Fibroblast of skin of back (primary cell): Measurements from ENCODE around the gene PTPN5.

Source experiments
- DNase-seq: peaks from one replicate; pipeline ENCODE4 v3.0.0-alpha.2; 2013

Gene PTPN5

DNA sequence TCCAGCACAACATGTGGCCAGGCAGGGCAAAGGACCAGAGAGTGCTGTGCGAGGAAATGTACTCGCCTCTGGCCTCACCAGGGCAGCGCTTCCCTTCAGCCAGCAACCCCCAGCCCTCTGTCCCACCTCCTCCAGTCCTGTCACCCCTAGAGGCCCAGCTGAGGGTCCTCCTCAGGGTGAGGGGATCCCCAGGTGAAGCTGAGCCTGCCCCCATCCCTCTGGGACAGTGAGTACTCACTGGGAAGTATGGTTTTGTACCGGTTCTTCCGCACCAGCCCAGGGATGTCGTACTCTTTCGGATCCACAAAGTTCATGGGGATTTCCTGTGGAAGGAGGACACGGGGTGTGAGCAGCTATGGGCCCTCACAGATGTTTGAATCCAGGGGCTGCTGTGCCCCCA is 54.0 kb downstream of the PTPN5 start:
- DNase-seq: no peak

DNA sequence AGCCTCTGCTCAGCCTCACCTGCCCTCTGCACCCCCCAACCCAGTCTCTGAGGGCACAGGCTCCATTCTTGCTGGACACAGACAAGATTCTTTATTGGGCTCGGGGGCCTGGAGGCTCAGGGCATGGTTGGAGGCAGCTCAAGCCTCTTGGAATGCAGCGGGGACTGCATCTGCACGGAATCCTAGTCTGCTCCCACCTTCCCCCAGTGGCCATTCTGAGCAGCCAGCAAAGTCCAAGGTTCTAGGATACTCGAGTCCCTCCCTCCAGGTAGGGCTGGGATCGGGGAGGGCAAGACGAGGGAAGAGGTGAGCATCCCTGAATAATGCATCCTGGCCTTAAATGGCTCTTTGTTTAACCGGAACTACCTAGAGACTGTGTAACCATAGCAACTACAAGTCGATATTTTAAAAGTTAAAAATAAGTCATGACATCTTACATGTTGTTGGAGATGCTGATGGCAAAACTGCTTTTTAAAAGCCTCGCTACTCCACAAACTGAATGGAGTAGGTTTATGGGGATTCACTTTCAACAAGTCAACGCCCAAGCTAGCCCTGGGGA is 54.9 kb downstream of the PTPN5 start:
- no peak for DNase-seq

- no peak for DNase-seq
These were observed 58.4 kb downstream of the PTPN5 start for GRCh38 chr11:18733202-18733601.

GRCh38 chr11:18731949-18732821 is 59.4 kb downstream of the PTPN5 start:
- peak; percentile 33 for DNase-seq

DNA sequence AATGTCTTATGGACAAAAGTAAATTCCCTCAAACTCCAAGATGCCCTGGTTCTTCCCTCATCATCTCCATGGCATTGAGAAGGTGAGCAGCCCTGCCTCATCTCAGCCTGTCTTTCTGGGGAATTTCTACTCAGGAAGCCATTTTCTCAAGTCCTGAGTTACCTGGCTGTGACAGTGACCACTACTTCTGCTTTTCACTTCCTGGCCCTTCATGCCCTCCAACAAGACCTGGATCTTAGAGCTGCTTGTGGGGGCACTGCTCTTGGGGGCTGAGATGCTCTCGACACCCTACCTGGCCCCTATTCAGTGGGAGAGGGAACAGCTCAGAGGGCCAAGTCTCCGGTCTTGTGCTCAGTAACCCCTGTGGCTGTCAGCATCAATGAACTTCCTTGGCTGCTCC is 60.2 kb downstream of the PTPN5 start:
- DNase-seq: no peak

DNA sequence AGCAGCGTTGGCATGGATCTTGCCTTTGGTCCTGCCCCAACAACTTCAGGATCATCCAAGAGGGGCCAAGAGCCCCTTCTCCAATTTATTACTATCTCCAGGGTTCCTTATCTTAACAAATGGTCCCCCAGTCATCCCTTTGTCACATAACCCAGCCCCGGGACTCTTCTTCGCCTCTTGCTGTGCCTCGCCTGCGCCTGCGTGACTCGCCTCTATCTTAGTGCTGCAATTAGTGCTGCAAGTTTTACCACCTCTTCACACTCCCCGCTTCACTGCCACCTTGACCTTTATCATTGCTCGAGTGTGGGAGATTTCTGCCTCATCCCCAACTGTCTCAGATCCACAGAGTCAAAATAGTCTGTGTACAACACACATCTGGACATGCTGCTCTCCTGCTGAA is 61.6 kb downstream of the PTPN5 start:
- DNase-seq: no peak

DNA sequence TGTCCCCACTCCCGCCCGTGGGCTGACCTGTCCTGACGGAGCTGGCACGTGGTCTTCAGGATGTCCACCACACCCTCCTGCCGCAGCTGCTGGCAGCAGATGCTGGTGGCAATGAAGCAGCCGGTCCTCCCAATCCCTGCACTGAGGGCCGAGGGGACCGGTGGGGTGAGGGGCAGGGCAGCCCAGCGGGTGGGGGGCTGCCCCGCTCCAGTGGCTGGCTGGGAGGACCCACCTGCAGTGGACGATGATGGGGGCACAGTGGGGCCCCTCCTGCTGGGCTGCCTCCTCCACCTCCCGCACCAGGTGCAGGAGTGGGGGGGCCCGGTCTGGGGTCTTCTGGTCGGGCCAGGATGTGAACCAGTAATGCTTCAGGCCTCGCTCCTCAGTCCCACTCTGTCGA is 62.2 kb downstream of the PTPN5 start:
- DNase-seq: no peak

DNA sequence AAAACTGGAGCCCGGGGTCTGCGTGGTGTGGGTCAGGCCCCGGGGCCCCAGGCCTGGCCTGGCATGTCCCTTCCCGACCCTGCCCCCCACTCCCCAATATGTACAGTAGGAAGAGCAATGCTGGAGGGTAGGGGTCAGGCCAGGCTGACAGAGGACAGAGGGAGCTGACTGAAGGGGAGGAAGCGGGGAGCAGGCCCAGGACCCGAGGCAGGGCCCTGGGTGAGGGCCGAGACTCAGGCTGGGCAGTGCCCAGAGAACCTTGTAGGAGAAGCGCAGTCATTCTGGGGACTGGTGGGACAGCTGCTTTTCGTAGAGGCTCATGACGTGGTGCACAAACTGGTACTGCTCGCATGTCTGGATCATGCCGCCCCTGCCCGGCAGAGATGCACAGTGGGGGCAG is 62.9 kb downstream of the PTPN5 start:
- DNase-seq: no peak

GRCh38 chr11:18727479-18728236 is 63.9 kb downstream of the PTPN5 start:
- DNase-seq: peak; percentile 44

DNA sequence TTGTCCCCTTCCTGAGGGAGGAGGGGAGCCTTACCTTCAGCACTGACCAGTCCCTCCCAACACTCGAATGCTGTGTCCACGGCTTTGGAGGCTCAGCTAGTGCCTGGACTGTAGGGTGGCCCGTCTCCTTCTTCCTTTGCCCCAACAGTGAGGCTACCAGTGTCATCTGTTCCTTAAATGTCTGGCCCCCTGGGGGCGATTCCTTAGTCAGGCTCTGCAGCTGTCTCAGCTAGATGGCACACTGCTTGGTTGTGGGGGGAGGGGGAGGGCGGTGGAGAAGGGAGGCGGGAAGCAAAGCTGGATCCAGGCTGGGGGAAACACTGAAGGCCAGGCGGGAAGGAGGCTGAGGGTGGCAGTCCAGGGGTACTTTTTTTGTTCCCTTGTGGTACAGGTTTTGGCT is 65.6 kb downstream of the PTPN5 start, which contains the start of gene IGSF22:
Gene IGSF22, minus strand, starts transcription at position 149 of the 400 bp plus-strand sequence. CDS start 1,952 bp downstream, outside the sequence.
- no peak for DNase-seq

DNA sequence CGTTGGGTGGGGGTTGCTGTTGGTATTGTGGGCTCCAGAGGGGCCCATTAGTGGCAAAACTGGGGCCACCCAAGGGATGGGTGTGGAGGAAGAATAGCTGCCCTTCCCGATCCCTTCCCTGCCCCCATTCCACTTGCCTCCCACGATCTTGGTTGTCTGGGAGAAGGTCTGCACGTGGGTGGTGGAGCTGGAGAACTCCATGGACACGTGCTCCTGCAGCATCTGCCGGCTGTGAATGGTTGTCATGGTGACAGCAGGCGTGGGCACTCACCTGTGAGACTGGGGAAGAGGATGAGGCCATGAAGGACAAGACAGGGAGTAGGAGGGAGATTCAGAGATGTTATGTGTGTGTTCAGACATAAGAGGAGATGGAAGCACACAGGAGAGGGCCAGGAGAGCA is 67.6 kb downstream of the PTPN5 start:
- DNase-seq: no peak

DNA sequence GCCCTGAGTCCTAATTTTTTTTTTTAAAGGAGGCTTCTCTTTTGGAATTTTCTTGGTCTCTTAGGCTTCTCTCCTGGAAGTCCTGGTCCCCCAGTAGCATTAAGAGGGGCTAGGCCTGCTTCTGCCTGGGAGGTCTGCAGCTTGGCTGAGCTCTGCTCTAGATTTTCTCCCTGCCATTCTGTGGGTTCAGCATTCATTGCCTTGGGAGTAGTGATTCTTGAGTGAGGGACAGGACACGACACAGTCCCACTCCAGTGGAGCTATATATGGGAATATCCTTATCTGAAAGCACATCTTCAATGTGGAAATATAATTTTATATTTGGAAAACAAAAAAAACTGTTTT is 69.3 kb downstream of the PTPN5 start:
- DNase-seq: no peak

- peak; percentile 47 for DNase-seq
These were observed 69.9 kb downstream of the PTPN5 start for GRCh38 chr11:18721561-18722292.

- peak; percentile 80 for DNase-seq
These were observed 70.6 kb downstream of the PTPN5 start for GRCh38 chr11:18720808-18721560.

DNA sequence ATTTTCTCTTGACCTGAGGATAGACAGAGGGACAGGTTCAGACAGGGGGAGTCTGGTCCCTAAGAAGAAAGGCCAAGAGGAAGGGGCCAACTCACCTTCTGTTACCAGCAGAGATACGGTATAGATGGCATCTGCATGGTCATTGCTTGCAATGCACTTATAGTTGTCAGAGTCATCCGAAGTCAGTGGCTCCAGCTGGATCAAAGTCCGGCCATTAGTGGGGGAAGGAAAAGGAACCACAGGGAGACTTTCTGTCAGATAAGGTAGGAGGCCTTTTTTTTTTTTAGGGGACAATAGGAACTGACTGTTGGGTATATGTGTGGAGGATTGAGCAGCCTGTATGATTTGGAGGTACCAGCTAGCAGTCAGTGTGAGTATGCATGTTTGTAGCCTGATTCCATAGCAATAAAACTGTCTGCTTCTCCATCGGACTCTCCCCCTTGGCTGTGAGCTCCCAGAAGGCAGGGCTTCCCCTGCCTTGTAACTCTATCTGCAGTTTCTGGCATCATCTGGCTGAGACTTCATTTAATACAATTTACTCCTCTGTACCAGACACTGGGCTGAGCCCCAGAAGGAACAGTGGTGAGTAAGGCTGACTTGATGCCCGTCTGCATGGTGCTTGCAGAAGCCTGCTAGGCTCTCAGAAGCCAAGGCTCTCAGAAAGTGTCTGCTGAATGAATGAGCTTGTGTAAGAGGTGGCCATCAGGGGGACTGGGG is 71.3 kb downstream of the PTPN5 start:
- DNase-seq: no peak

DNA sequence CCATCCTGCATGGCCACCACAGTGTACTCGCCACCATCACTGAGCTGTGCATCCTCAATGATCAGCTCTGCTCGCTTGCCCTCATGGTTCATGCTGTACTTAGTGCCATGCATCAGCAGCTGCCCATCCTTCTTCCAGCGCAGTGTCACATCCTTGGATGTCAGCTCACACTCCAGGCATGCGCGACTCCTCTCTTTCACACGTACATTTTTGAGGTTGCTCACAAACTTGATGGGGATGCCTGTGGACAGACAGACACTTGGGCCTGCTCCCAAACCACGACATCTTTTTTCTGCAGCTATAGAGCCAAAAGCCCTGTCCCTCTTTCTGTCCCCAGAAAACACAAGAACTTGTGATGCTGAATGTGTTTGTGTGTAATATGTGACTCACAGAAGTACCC is 76.1 kb downstream of the PTPN5 start:
- peak; percentile 2 for DNase-seq

- DNase-seq: no peak
These were observed 77.2 kb downstream of the PTPN5 start for GRCh38 chr11:18714443-18714780.

DNA sequence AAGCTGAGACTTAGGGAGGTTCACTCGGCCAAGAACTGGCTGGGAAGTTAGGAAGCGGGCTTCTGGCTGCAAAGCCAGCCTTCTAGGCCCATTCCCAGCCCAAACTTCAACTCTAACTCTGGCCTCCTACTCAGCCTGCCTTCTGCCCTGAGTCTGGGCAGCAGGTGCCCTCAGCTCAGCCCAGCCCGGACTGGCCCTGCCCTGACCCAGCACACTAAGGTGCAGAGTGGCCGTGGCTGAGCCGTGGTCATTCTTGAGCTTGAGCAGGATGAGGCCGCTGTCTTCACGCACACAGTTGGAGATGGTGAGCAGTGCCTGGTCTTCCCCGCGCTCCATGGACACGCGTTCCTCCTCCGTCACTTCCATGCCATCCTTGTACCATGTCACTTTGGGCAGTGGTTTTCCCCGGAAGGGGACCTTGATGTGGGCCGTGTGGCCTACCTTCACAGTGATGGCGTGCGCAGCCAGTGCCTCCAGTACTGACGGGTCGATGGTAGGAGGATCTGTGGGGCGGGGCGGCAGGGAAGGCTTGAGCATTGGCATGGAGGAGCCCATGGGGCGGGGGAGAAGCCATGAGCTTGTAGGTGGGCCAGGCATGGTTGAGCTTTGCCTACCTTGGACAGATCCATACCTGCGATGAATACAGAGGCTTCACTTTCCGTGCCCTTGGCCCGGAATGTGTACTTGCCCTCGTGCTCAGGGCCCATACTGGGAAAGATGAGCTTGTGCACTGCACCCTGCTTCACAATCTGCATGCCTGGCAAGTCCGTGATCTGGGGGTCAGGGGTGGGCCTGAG is 77.8 kb downstream of the PTPN5 start:
- DNase-seq: no peak

DNA sequence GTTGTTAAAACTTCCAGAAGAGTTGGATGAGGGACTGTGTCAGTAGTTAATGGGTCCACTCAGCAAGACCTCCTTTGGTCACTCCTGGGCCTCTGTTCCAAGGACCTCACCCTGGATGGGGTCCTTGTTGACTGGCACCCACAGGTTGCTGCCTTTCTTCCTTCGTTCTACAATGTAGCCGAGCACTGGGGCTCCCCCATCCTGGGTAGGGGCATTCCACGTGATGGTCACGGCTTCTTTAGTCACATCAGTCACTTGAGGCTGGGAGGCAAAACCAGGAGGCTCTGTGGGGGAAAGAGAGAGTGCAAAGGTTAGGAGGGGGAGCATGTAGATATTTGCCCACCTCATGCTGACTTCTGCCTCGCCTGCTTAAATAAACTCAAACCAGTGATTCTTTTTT is 81.1 kb downstream of the PTPN5 start:
- DNase-seq: no peak

GRCh38 chr11:18709414-18709813 is 82.2 kb downstream of the PTPN5 start:
- DNase-seq: no peak
